Mucosa of descending colon (tissue), 3 donors: ENCODE results near the gene EPB41L4B. TPM values are rescaled to one million over a fixed set of nuclear protein-coding genes. Genes with fewer than 3 reads are reported as not detected.

ENCODE experiments used
- ATAC-seq: fragments of 200-7000 bp; cut with Tn5 transposase; one replicate; pipeline ENCODE4 v1.9.1; 2020; ENCODE audit warnings: mild to moderate bottlenecking, moderate library complexity
- DNase-seq, 3 donors: peaks; one replicate each; pipeline ENCODE4 v3.0.0-alpha.2; 2020
- H3K36me3 ChIP-seq: fragments of 200-600 bp; one replicate; pipeline ENCODE4 v1.8.0; 2021; ENCODE audit warnings: low read depth, mild to moderate bottlenecking
- H3K4me1 ChIP-seq: fragments of 200-600 bp; one replicate; pipeline ENCODE4 v1.8.0; 2021; ENCODE audit warnings: low read depth, mild to moderate bottlenecking
- H3K4me3 ChIP-seq: fragments of 200-600 bp; one replicate; pipeline ENCODE4 v1.8.0; 2021; ENCODE audit warnings: mild to moderate bottlenecking
- H3K9me3 ChIP-seq: fragments of 200-600 bp; one replicate; pipeline ENCODE4 v1.8.0; 2021; ENCODE audit warnings: mild to moderate bottlenecking
- intact Hi-C, 2 donors: fragments of 100-400 bp; cut with DNase I in 1 of 2; cut with micrococcal nuclease in 1 of 2; formaldehyde crosslinking; loops; one replicate each; pipeline versions ENCODE4 v1.11.0 to v1.11.1; 2022; cut with DNase I, micrococcal nuclease
- total RNA-seq, 3 donors: library from RNA; stranded (reverse); fragmentation: NEBNext Ultra II Directional in 2 of 3; extraction: Animal tissue kit (Norgen Biotek cat#: 25700) in 2 of 3; gene quantifications; one replicate each; pipeline versions ENCODE4 v1.2.1 to v1.2.4, GENCODE V29; 2021 to 2023
- TF ChIP-seq, protein P1 (sequence below): fragments of 200-600 bp; IDR thresholded peaks from one replicate; pipeline ENCODE4 v1.8.0; 2022; ENCODE audit warnings: antibody characterized with exemption, mild to moderate bottlenecking
- donor health status: DM: no; HTN: no; CAD: no; lungs with moderate emphysema.
- donor health status: DM: no; HTN: no; CAD: no.
- donor health status: DM: no; HTN: yes; CAD: no.

Gene EPB41L4B
- total RNA-seq, 3 donors from 2014 or later: 56.3 to 163 (median 122) TPM

DNA sequence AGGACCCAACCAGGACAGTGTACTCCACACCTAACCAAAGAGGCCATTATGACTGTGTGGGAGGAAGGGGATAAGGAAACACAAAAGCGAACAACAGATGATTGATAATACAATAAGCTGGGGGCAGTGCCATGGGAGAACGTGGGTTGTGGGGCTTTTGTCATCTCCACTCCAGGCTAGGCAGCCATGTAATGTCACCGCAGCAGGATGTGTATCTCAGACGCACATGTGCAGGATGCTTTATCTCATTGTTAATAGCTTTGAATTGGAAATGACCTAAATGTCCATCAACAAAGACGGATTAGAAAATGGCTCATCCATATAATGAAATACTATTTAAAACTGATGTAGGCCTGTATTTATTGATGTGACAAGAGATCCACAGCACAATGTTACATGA lies 51.0 kb downstream of the EPB41L4B start:
- no peaks in the 10 kb centered on the region for H3K9me3 ChIP-seq
- H3K4me1 ChIP-seq: peaks cover 21% of the 10 kb centered on the region
- no peak overlapping the region for H3K4me3 ChIP-seq
- TF ChIP-seq, protein P1, sequence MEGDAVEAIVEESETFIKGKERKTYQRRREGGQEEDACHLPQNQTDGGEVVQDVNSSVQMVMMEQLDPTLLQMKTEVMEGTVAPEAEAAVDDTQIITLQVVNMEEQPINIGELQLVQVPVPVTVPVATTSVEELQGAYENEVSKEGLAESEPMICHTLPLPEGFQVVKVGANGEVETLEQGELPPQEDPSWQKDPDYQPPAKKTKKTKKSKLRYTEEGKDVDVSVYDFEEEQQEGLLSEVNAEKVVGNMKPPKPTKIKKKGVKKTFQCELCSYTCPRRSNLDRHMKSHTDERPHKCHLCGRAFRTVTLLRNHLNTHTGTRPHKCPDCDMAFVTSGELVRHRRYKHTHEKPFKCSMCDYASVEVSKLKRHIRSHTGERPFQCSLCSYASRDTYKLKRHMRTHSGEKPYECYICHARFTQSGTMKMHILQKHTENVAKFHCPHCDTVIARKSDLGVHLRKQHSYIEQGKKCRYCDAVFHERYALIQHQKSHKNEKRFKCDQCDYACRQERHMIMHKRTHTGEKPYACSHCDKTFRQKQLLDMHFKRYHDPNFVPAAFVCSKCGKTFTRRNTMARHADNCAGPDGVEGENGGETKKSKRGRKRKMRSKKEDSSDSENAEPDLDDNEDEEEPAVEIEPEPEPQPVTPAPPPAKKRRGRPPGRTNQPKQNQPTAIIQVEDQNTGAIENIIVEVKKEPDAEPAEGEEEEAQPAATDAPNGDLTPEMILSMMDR: no peak
- intact Hi-C loops: no loop called here
- H3K36me3 ChIP-seq: no peaks in the 10 kb centered on the region
- ATAC-seq (no peak), DNase-seq (no peak)

DNA sequence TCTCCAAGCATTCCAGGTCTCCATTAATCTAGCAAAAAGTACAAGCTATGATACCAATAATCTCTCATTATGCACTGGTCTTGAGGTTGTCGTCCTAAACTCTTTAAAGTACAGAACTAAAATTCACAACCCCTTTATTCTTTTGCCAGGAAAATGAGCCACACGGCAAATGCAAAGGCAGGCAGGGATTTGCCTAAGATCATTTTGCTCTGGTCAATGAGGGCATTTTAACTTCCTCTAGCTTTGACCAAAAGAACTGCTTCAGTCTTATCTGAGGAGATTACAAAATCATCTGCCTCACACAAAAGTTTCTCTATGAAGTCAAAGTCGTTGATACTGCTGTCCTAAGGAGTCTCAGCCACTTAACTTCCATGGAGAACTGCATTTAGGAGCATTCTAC lies 51.8 kb downstream of the EPB41L4B start:
- peaks cover 13% of the 10 kb centered on the region for H3K4me1 ChIP-seq
- intact Hi-C loops: no loop called here
- ATAC-seq: no peak
- no peak for DNase-seq
- no peaks in the 10 kb centered on the region for H3K9me3 ChIP-seq
- H3K4me3 ChIP-seq: no peak overlapping the region
- TF ChIP-seq, protein P1: no peak
- H3K36me3 ChIP-seq: no peaks in the 10 kb centered on the region

DNA sequence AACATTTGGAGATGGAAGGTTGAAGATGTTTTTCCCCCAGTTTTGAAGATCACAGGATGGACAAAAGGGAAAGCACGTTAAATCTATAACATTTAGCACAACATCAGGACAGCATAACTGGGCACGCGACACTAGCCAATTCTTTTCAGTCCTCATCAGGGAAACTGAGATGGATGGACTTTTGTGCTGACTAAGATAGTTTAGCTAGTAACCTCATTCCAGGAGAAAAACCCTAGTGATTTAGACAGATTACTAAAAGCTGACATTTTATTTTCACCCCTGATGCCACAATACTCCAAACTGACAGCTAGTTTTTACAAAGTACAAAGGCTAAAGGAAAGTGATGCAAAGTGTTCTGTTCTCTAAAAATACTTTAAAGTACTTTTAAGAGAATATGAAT lies 53.3 kb downstream of the EPB41L4B start:
- DNase-seq (no peak), ATAC-seq (no peak)
- H3K4me3 ChIP-seq: no peak overlapping the region
- H3K4me1 ChIP-seq: no peaks in the 10 kb centered on the region
- H3K9me3 ChIP-seq: no peaks in the 10 kb centered on the region
- intact Hi-C loops: no loop called here
- TF ChIP-seq, protein P1: no peak
- no peaks in the 10 kb centered on the region for H3K36me3 ChIP-seq

DNA sequence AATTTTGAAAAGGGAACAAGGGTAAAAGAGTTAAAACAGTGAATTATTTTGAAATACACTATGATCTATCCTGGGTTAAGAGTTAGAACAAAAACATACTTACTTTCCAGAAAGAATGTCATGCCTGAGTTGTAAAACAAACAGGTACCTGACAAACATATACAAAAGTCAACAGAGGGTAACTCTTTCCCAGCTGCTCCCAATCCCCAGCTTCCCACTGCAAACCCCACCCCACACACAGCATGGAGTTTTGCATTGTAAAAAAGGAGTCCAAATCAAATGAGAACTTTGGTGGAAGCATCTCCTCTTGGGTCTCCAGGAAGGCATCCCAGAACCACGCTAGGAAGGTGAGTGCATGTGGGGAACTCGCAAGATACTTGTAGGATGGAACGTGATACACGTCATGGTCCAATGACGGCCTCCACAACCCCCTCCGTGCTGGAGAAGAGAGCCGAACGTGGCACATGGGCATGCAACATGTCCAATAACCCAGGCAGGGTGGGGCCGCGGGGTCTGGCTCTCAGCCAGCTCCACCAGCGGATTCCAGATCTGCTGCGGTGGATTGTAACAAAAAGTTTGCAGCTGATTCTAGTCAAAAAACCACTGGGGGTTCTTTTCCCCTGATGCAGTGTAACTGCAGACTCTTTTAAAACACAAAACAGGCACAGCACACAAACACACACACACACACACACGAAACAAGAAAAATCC lies 55.8 kb downstream of the EPB41L4B start:
- DNase-seq (peak; percentile 59 to 82 (median 68)), ATAC-seq (peak; percentile 53)
- Histone ChIP-seq H3K4me1 (no peaks in the 10 kb centered on the region), H3K36me3 (no peaks in the 10 kb centered on the region), H3K4me3 (no peak overlapping the region), H3K9me3 (no peaks in the 10 kb centered on the region)
- intact Hi-C loops: no loop called here
- TF ChIP-seq, protein P1: no peak

DNA sequence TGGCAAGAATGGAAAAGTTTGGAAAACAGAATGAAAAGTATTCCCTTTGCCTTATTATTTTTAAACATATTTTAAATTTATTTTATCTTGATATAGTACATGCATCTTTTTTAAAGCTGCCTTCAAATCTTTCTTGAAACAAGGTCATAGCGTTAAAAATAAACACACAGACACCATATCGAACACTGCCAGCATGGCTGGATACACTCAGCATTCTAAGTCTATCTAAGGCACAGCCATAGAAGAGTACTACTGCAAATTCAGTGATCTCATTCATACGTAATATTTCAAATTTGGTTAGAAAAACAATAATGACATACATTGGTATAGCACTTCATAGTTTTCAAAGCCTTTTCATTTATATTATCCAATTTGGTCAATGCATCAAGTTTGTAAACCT lies 57.5 kb downstream of the EPB41L4B start:
- no peaks in the 10 kb centered on the region for H3K9me3 ChIP-seq
- no peak for ATAC-seq
- no peaks in the 10 kb centered on the region for H3K4me1 ChIP-seq
- TF ChIP-seq, protein P1: no peak
- H3K36me3 ChIP-seq: no peaks in the 10 kb centered on the region
- DNase-seq: no peak
- intact Hi-C loops: no loop called here
- no peak overlapping the region for H3K4me3 ChIP-seq
